K562 (cell line): ENCODE results near the gene SPAG16.

ENCODE experiments used
- CBFB ChIP-seq: sonication (generic); formaldehyde crosslinking; IDR thresholded peaks from 2 replicates; pipeline ENCODE4 v1.4.0; 2020; ENCODE audit warnings: mild to moderate bottlenecking, missing genetic modification reagents
- DPF2 ChIP-seq: fragments of 450-650 bp; IDR thresholded peaks from 2 replicates; pipeline ENCODE4 v1.6.1; 2016
- MTA2 ChIP-seq: fragments of 450-650 bp; IDR thresholded peaks from 2 replicates; pipeline ENCODE4 v1.6.1; 2016; ENCODE audit warnings: low read depth
- MYC ChIP-seq, 2 experiments: fragments of 250-450 bp in 1 of 2; sonication (Bioruptor Pico) in 1 of 2; IDR thresholded peaks; 2 replicates each; pipeline versions ENCODE4 v1.5.1 to v1.6.1; 2012 to 2021; ENCODE audit warnings: low read depth in 2 of 2, borderline replicate concordance in 1 of 2, improper control_type of control experiment in 1 of 2, low read length in 1 of 2, mild to moderate bottlenecking in 1 of 2, moderate library complexity in 1 of 2
- POLR2A ChIP-seq: fragments of 450-650 bp; conservative IDR thresholded peaks from 2 replicates; pipeline ENCODE4 v1.6.1; 2016
- TAF1 ChIP-seq: IDR thresholded peaks from 2 replicates; pipeline ENCODE4 v1.6.1; 2011; ENCODE audit warnings: mild to moderate bottlenecking, low read length, moderate library complexity; ENCODE audit not compliant: insufficient read depth, control insufficient read depth, severe bottlenecking; ENCODE audit errors: extremely low read depth
- TF ChIP-seq, protein P1 (sequence below): fragments of 250-450 bp; sonication (Bioruptor Pico); IDR thresholded peaks from 2 replicates; pipeline ENCODE4 v1.8.0; 2021; ENCODE audit warnings: moderate library complexity, mild to moderate bottlenecking, inconsistent platforms
- TF ChIP-seq, protein P2 (sequence below), 3 experiments: IDR thresholded peaks in 2 of 3; conservative IDR thresholded peaks in 1 of 3; 2 replicates each; pipeline ENCODE4 v1.5.1; 2011 to 2012; ENCODE audit warnings: low read length in 3 of 3, mild to moderate bottlenecking in 3 of 3, control low read depth in 2 of 3, improper control_type of control experiment in 1 of 3, inconsistent platforms in 1 of 3, low read depth in 1 of 3, mixed read lengths in 1 of 3, moderate library complexity in 1 of 3; ENCODE audit not compliant: insufficient read depth in 2 of 3
- TF ChIP-seq, protein P3 (sequence below): fragments of 450-650 bp; IDR thresholded peaks from 2 replicates; pipeline ENCODE4 v1.6.1; 2016; ENCODE audit warnings: missing biosample characterization, missing genetic modification characterization
- TF ChIP-seq, protein P4 (sequence below): fragments of 250-450 bp; sonication (Bioruptor Pico); IDR thresholded peaks from 2 replicates; pipeline ENCODE4 v1.5.0; 2021; ENCODE audit warnings: mild to moderate bottlenecking, moderate library complexity
- TF ChIP-seq, protein P5 (sequence below): fragments of 200-600 bp; sonication (generic); IDR thresholded peaks from one replicate; pipeline ENCODE4 v1.6.1; 2012; ENCODE audit warnings: mild to moderate bottlenecking, low read depth, low read length, inconsistent platforms

DNA sequence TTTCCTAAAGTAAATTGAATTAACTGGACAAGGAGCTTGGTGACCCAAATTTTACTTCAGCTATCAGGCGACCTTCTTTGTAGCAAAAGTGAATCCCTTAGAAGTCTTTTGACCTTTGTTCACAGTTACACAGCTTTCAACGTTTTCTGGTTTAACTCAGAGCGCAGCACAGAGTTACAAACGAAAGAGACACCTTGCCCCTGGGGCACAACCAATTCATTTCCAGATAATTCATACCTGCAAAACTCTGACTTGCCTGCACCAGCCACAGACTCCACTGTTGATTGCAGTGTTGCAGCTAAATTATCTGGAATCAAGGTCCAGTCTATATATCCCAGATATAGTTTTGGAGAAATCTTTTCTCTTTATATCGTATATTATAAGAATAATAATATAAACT lies 768.0 kb downstream of the SPAG16 start:
- TF ChIP-seq MTA2 (no peak), MYC (IDR thresholded peaks at IDR 0.05; ENCODE audit: low read depth, low read length) (no peak), MYC (CRISPR knock-in tag; IDR thresholded peaks at IDR 0.05; ENCODE audit: borderline replicate concordance, low read depth) (no peak), TAF1 (no peak), CBFB (no peak), POLR2A (no peak), DPF2 (no peak)
- TF ChIP-seq, protein P1, sequence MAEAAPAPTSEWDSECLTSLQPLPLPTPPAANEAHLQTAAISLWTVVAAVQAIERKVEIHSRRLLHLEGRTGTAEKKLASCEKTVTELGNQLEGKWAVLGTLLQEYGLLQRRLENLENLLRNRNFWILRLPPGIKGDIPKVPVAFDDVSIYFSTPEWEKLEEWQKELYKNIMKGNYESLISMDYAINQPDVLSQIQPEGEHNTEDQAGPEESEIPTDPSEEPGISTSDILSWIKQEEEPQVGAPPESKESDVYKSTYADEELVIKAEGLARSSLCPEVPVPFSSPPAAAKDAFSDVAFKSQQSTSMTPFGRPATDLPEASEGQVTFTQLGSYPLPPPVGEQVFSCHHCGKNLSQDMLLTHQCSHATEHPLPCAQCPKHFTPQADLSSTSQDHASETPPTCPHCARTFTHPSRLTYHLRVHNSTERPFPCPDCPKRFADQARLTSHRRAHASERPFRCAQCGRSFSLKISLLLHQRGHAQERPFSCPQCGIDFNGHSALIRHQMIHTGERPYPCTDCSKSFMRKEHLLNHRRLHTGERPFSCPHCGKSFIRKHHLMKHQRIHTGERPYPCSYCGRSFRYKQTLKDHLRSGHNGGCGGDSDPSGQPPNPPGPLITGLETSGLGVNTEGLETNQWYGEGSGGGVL (CRISPR knock-in tag), result no peak
- TF ChIP-seq, protein P2, sequence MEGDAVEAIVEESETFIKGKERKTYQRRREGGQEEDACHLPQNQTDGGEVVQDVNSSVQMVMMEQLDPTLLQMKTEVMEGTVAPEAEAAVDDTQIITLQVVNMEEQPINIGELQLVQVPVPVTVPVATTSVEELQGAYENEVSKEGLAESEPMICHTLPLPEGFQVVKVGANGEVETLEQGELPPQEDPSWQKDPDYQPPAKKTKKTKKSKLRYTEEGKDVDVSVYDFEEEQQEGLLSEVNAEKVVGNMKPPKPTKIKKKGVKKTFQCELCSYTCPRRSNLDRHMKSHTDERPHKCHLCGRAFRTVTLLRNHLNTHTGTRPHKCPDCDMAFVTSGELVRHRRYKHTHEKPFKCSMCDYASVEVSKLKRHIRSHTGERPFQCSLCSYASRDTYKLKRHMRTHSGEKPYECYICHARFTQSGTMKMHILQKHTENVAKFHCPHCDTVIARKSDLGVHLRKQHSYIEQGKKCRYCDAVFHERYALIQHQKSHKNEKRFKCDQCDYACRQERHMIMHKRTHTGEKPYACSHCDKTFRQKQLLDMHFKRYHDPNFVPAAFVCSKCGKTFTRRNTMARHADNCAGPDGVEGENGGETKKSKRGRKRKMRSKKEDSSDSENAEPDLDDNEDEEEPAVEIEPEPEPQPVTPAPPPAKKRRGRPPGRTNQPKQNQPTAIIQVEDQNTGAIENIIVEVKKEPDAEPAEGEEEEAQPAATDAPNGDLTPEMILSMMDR (IDR thresholded peaks at IDR 0.05 in 2 of 3, conservative IDR thresholded peaks at IDR 0.05 in 1 of 3; ENCODE audit: insufficient read depth in 2 of 3, low read depth in 1 of 3, low read length in 3 of 3), result no peak
- TF ChIP-seq, protein P3, sequence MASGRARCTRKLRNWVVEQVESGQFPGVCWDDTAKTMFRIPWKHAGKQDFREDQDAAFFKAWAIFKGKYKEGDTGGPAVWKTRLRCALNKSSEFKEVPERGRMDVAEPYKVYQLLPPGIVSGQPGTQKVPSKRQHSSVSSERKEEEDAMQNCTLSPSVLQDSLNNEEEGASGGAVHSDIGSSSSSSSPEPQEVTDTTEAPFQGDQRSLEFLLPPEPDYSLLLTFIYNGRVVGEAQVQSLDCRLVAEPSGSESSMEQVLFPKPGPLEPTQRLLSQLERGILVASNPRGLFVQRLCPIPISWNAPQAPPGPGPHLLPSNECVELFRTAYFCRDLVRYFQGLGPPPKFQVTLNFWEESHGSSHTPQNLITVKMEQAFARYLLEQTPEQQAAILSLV (tag), result no peak
- TF ChIP-seq, protein P4, sequence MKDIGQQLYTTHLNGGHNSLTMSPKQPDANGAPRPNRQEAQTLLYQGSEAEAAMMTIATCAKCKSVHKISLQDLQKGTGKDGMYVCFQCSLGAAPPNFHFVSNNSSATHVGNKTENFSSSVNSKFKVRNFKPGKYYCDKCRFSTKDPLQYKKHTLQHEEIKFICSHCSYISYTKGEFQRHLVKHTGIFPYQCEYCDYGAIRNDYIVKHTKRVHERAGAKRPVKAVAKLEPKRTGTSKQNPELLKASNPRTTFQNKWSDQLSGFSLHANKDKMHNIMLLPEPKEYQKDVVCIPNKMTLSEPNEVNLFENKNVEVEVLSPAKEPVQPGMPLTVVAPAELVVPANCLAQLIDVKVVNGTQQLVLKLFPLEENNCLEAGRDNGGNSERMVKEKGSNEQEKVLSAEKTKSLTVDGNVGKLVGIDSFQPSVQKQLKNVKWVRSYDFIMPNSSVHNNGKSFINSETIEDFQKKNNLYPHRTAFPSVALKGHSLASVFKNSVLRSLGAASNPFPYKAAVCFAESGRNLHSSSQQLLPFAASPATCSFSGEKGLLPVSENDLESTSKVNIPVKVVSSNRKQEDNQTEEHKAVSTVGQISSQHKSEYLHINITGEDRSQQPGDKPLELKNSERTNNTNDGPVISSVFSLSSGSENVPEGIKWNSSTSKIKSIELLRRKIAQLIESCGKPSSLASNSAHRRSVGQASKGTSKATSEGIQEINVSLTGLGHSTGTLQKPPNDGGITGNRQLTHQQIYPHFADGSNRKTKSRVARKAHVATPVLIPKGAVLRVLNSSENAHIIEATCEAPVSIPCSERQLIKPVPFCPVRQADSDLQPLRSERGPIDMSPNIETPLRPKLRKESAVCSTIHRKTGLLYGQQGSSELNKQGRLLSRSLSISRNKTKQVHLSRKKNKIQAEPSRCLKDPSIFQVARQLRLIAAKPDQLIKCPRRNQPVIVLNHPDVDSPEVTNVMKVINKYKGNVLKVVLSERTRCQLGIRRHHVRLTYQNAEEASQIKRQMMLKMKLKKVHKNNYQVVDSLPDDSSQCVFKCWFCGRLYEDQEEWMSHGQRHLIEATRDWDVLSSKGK, result no peak
- TF ChIP-seq, protein P5, sequence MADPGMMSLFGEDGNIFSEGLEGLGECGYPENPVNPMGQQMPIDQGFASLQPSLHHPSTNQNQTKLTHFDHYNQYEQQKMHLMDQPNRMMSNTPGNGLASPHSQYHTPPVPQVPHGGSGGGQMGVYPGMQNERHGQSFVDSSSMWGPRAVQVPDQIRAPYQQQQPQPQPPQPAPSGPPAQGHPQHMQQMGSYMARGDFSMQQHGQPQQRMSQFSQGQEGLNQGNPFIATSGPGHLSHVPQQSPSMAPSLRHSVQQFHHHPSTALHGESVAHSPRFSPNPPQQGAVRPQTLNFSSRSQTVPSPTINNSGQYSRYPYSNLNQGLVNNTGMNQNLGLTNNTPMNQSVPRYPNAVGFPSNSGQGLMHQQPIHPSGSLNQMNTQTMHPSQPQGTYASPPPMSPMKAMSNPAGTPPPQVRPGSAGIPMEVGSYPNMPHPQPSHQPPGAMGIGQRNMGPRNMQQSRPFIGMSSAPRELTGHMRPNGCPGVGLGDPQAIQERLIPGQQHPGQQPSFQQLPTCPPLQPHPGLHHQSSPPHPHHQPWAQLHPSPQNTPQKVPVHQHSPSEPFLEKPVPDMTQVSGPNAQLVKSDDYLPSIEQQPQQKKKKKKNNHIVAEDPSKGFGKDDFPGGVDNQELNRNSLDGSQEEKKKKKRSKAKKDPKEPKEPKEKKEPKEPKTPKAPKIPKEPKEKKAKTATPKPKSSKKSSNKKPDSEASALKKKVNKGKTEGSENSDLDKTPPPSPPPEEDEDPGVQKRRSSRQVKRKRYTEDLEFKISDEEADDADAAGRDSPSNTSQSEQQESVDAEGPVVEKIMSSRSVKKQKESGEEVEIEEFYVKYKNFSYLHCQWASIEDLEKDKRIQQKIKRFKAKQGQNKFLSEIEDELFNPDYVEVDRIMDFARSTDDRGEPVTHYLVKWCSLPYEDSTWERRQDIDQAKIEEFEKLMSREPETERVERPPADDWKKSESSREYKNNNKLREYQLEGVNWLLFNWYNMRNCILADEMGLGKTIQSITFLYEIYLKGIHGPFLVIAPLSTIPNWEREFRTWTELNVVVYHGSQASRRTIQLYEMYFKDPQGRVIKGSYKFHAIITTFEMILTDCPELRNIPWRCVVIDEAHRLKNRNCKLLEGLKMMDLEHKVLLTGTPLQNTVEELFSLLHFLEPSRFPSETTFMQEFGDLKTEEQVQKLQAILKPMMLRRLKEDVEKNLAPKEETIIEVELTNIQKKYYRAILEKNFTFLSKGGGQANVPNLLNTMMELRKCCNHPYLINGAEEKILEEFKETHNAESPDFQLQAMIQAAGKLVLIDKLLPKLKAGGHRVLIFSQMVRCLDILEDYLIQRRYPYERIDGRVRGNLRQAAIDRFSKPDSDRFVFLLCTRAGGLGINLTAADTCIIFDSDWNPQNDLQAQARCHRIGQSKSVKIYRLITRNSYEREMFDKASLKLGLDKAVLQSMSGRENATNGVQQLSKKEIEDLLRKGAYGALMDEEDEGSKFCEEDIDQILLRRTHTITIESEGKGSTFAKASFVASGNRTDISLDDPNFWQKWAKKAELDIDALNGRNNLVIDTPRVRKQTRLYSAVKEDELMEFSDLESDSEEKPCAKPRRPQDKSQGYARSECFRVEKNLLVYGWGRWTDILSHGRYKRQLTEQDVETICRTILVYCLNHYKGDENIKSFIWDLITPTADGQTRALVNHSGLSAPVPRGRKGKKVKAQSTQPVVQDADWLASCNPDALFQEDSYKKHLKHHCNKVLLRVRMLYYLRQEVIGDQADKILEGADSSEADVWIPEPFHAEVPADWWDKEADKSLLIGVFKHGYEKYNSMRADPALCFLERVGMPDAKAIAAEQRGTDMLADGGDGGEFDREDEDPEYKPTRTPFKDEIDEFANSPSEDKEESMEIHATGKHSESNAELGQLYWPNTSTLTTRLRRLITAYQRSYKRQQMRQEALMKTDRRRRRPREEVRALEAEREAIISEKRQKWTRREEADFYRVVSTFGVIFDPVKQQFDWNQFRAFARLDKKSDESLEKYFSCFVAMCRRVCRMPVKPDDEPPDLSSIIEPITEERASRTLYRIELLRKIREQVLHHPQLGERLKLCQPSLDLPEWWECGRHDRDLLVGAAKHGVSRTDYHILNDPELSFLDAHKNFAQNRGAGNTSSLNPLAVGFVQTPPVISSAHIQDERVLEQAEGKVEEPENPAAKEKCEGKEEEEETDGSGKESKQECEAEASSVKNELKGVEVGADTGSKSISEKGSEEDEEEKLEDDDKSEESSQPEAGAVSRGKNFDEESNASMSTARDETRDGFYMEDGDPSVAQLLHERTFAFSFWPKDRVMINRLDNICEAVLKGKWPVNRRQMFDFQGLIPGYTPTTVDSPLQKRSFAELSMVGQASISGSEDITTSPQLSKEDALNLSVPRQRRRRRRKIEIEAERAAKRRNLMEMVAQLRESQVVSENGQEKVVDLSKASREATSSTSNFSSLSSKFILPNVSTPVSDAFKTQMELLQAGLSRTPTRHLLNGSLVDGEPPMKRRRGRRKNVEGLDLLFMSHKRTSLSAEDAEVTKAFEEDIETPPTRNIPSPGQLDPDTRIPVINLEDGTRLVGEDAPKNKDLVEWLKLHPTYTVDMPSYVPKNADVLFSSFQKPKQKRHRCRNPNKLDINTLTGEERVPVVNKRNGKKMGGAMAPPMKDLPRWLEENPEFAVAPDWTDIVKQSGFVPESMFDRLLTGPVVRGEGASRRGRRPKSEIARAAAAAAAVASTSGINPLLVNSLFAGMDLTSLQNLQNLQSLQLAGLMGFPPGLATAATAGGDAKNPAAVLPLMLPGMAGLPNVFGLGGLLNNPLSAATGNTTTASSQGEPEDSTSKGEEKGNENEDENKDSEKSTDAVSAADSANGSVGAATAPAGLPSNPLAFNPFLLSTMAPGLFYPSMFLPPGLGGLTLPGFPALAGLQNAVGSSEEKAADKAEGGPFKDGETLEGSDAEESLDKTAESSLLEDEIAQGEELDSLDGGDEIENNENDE, result no peak
